Measurements from ENCODE around the gene ASB13.

The ASB13 gene

GRCh38 chr10:5666008-5666840 lies at the start of gene ASB13:
TSS of gene ASB13 (minus strand) at chr10:5666595. CDS start at chr10:5666551, 44 bp downstream.
- peak within 1 kb of the TSS; percentile 78 for H3K4me3 ChIP-seq (ENCODE audit: low read length)
- no peak for TF ChIP-seq CTCF (conservative IDR thresholded peaks at IDR 0.05; ENCODE audit: low read length)
- peak; percentile 33 for DNase-seq (ENCODE audit: low read depth)

- no peak for DNase-seq (ENCODE audit: low read depth)
- TF ChIP-seq CTCF (conservative IDR thresholded peaks at IDR 0.05; ENCODE audit: low read length), result no peak
- H3K4me3 ChIP-seq (ENCODE audit: low read length), result no peak overlapping the region
Observed at GRCh38 chr10:5711642-5712041, 45.2 kb upstream of the ASB13 start.

GRCh38 chr10:5710859-5711258 lies 44.5 kb upstream of the ASB13 start:
- no peak for TF ChIP-seq CTCF (conservative IDR thresholded peaks at IDR 0.05; ENCODE audit: low read length)
- H3K4me3 ChIP-seq (ENCODE audit: low read length), result no peak overlapping the region

GRCh38 chr10:5709865-5710264 lies 43.5 kb upstream of the ASB13 start:
- DNase-seq (ENCODE audit: low read depth), result no peak
- TF ChIP-seq CTCF (conservative IDR thresholded peaks at IDR 0.05; ENCODE audit: low read length), result no peak
- no peak overlapping the region for H3K4me3 ChIP-seq (ENCODE audit: low read length)

More at GRCh38 chr10:5710859-5711258, 44.5 kb upstream of the ASB13 start:
- DNase-seq (ENCODE audit: low read depth), result no peak

- DNase-seq (ENCODE audit: low read depth), result no peak
- no peak for TF ChIP-seq CTCF (conservative IDR thresholded peaks at IDR 0.05; ENCODE audit: low read length)
- H3K4me3 ChIP-seq (ENCODE audit: low read length), result no peak overlapping the region
Observed at GRCh38 chr10:5708356-5708755, 42.0 kb upstream of the ASB13 start.

- no peak for TF ChIP-seq CTCF (conservative IDR thresholded peaks at IDR 0.05; ENCODE audit: low read length)
- H3K4me3 ChIP-seq (ENCODE audit: low read length), result no peak overlapping the region
- DNase-seq (ENCODE audit: low read depth), result no peak
Observed at GRCh38 chr10:5698062-5698461, 31.7 kb upstream of the ASB13 start.

- no peak for TF ChIP-seq CTCF (conservative IDR thresholded peaks at IDR 0.05; ENCODE audit: low read length)
- H3K4me3 ChIP-seq (ENCODE audit: low read length), result no peak overlapping the region
- DNase-seq (ENCODE audit: low read depth), result no peak
Observed at GRCh38 chr10:5697342-5697741, 30.9 kb upstream of the ASB13 start.
